ENCODE data around the gene ACE. TPM values are rescaled to one million over a fixed set of nuclear protein-coding genes. Genes with fewer than 3 reads are reported as not detected.
A peak's percentile ranks its signal among the peaks of the same experiment; 100 is the strongest.

ACE gene
- total RNA-seq (10 to 100 TPM in 9 of 10 donors, 1 to 10 TPM in 1; 2.0 to 25.8 (median 13.2) TPM), polyA plus RNA-seq (10 to 100 TPM in 1 of 2 donors, 1 to 10 TPM in 1; 3.0 to 10.1 TPM)
- long read RNA-seq, donor 1, full-length matches to known transcripts: 1 of 8 reads
- long read RNA-seq, donor 1, partial matches to known transcripts: 7 of 8 reads
- long read RNA-seq, donor 1, other reads (novel, unspliced or antisense): 0 of 8 reads
- long read RNA-seq, donor 2, full-length matches to known transcripts: 2 of 14 reads
- long read RNA-seq, donor 2, partial matches to known transcripts: 11 of 14 reads
- long read RNA-seq, donor 2, other reads (novel, unspliced or antisense): 1 of 14 reads
- long read RNA-seq, donor 3, partial matches to known transcripts: 1 of 2 reads
- long read RNA-seq, donor 3, other reads (novel, unspliced or antisense): 1 of 2 reads

DNA sequence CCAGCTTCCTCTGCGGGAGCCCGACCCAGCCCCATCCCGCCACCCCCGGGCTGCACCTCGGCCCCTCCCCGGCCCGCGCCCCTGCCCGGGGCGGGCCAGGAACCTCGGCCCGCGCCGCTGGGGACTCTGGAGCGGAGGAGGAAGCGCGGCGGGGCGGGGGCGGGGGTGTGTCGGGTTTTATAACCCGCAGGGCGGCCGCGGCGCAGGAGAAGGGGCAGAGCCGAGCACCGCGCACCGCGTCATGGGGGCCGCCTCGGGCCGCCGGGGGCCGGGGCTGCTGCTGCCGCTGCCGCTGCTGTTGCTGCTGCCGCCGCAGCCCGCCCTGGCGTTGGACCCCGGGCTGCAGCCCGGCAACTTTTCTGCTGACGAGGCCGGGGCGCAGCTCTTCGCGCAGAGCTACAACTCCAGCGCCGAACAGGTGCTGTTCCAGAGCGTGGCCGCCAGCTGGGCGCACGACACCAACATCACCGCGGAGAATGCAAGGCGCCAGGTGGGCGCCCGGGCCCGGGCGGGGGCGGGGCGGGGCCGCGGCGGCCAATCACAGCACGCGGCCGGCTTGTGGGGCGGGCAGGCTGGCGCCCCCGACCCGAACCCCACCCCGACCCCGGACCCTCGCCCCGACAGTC is at the start of gene ACE:
TSS of gene ACE (plus strand) at position 208 of the 626 bp plus-strand sequence. CDS start at position 242, 34 bp downstream.
- DNase-seq: peak; percentile 35 to 45
- peak within 1 kb of the TSS; percentile 18 to 68 (median 61) for H3K4me3 ChIP-seq
- peaks cover 0 to 40% (median 6%) of the 10 kb centered on the region in 7 donors for H3K27me3 ChIP-seq
- peak within 1 kb of the TSS in 9 of 10 donors; percentile 38 to 84 (median 69) for H3K27ac ChIP-seq
- intact Hi-C loops (cut with DNase I): loop anchor here in 7 of 10 donors (5.0 to 10.0 kb wide), 5 partner anchors 35 to 130 kb away; partner anchors contain the start of gene DCAF7 (in 1 of the 7)
- WGBS, 2 donors: 1% methylated on average over 60 to 78 of the region's 78 CpGs
- TF ChIP-seq, protein P1, sequence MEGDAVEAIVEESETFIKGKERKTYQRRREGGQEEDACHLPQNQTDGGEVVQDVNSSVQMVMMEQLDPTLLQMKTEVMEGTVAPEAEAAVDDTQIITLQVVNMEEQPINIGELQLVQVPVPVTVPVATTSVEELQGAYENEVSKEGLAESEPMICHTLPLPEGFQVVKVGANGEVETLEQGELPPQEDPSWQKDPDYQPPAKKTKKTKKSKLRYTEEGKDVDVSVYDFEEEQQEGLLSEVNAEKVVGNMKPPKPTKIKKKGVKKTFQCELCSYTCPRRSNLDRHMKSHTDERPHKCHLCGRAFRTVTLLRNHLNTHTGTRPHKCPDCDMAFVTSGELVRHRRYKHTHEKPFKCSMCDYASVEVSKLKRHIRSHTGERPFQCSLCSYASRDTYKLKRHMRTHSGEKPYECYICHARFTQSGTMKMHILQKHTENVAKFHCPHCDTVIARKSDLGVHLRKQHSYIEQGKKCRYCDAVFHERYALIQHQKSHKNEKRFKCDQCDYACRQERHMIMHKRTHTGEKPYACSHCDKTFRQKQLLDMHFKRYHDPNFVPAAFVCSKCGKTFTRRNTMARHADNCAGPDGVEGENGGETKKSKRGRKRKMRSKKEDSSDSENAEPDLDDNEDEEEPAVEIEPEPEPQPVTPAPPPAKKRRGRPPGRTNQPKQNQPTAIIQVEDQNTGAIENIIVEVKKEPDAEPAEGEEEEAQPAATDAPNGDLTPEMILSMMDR (IDR thresholded peaks at IDR 0.05): no peak
- H3K9me3 ChIP-seq: no peaks in the 10 kb centered on the region
- peak; percentile 7 to 61 (median 28) for ATAC-seq
- peaks cover 0 to 27% (median 0%) of the 10 kb centered on the region in 9 donors for H3K36me3 ChIP-seq
- peaks cover 13 to 70% (median 52%) of the 10 kb centered on the region in 9 donors for H3K4me1 ChIP-seq

- TF ChIP-seq, protein P1 (IDR thresholded peaks at IDR 0.05): no peak
- 94 to 96% methylated on average over 7 of the region's 7 CpGs for WGBS, 2 donors
- no peaks in the 10 kb centered on the region for H3K27me3 ChIP-seq
- H3K27ac ChIP-seq: no peak overlapping the region
- H3K36me3 ChIP-seq: no peaks in the 10 kb centered on the region
- no peak for DNase-seq
- peaks cover 18 to 68% (median 42%) of the 10 kb centered on the region in 9 donors for H3K4me1 ChIP-seq
- no peaks in the 10 kb centered on the region for H3K9me3 ChIP-seq
- ATAC-seq: no peak
- intact Hi-C loops (cut with DNase I): loop anchor here in 4 of 10 donors (5.0 to 10.0 kb wide), 4 partner anchors 48 to 265 kb away; partner anchors contain the start of genes ACE (in 1 of the 4) and DCAF7 (in 1 of the 4)
- no peak overlapping the region for H3K4me3 ChIP-seq
These were observed 47.1 kb upstream of the ACE start for GRCh38 chr17:63429766-63430165.

GRCh38 chr17:63430223-63430622 is 46.6 kb upstream of the ACE start:
- TF ChIP-seq, protein P1 (IDR thresholded peaks at IDR 0.05): no peak
- intact Hi-C loops (cut with DNase I): no loop called here
- no peaks in the 10 kb centered on the region for H3K27me3 ChIP-seq
- H3K27ac ChIP-seq: no peak overlapping the region
- no peak for DNase-seq
- H3K9me3 ChIP-seq: no peaks in the 10 kb centered on the region
- H3K4me1 ChIP-seq: peaks cover 22 to 69% (median 46%) of the 10 kb centered on the region in 9 donors
- ATAC-seq: no peak
- H3K4me3 ChIP-seq: no peak overlapping the region
- no peaks in the 10 kb centered on the region for H3K36me3 ChIP-seq
- WGBS, 2 donors: 93% methylated on average over 11 of the region's 11 CpGs

DNA sequence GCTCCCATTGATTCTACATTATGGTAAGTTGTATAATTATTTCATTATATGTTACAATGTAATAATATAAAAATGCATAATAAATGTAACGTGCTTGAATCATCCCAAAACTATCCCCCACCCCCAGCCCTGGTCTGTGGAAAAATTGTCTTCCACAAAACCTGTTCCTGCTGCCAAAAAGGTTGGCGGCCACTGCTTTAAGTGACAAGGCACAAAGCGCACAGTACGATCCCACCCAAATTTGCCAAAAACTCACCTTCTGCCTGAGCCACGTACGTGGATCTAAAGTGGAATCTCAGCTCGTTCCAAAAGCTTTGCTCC is 45.3 kb upstream of the ACE start:
- ATAC-seq: no peak
- Histone ChIP-seq H3K27ac (peak overlapping the region in 1 of 10 donors; percentile 70), H3K4me1 (peaks cover 24 to 71% (median 51%) of the 10 kb centered on the region in 9 donors), H3K36me3 (peaks cover 0 to 5% (median 0%) of the 10 kb centered on the region in 9 donors), H3K9me3 (no peaks in the 10 kb centered on the region), H3K27me3 (no peaks in the 10 kb centered on the region), H3K4me3 (no peak overlapping the region)
- intact Hi-C loops (cut with DNase I): no loop called here
- 87 to 90% methylated on average over 7 of the region's 7 CpGs for WGBS, 2 donors
- no peak for DNase-seq
- TF ChIP-seq, protein P1 (IDR thresholded peaks at IDR 0.05): no peak
